GM06990 (cell line): ENCODE results near the gene PLXNA3.

ENCODE experiments used
- DNase-seq: peaks from one replicate; pipeline ENCODE4 v3.0.0-alpha.2; 2011; ENCODE audit not compliant: insufficient read length; ENCODE audit errors: extremely low read depth
- H3K27me3 ChIP-seq: replicated peaks from 2 replicates; pipeline ENCODE4 v1.6.0; 2011; ENCODE audit warnings: low read length; ENCODE audit not compliant: control insufficient read depth, insufficient read depth
- H3K36me3 ChIP-seq: 2 replicates; pipeline ENCODE4 v1.5.1; 2011; ENCODE audit warnings: low read length; ENCODE audit not compliant: control insufficient read depth, insufficient read depth
- H3K4me3 ChIP-seq: replicated peaks from 2 replicates; pipeline ENCODE4 v1.5.1; 2011; ENCODE audit warnings: low read depth, mild to moderate bottlenecking, control low read depth, low read length
- CTCF ChIP-seq: IDR thresholded peaks from 2 replicates; pipeline ENCODE4 v1.5.1; 2011; ENCODE audit warnings: low read length, control low read depth, mild to moderate bottlenecking, inconsistent platforms; ENCODE audit not compliant: insufficient read depth, poor library complexity, severe bottlenecking

Gene PLXNA3

GRCh38 chrX:154426916-154427770, 30.9 kb upstream of the PLXNA3 start:
- no peaks in the 10 kb centered on the region for H3K27me3 ChIP-seq
- H3K4me3 ChIP-seq = no peak overlapping the region
- H3K36me3 ChIP-seq = no peaks in the 10 kb centered on the region; the same call in 1 of the 2 replicates
- DNase-seq = no peak
- no peak for TF ChIP-seq CTCF

GRCh38 chrX:154428176-154429171, 29.6 kb upstream of the PLXNA3 start, which contains the start of gene ATP6AP1:
Gene ATP6AP1 (plus strand): TSS chrX:154428677. CDS start chrX:154428693, 16 bp downstream.
- DNase-seq = peak; percentile 92
- Histone ChIP-seq H3K36me3 (peaks cover 4% of the 10 kb centered on the region), H3K27me3 (no peaks in the 10 kb centered on the region), H3K4me3 (peak within 1 kb of the TSS; percentile 72)
- TF ChIP-seq CTCF = peak; percentile 17

- no peak for TF ChIP-seq CTCF
- Histone ChIP-seq H3K36me3 (peaks cover 4% of the 10 kb centered on the region), H3K27me3 (no peaks in the 10 kb centered on the region), H3K4me3 (peak overlapping the region; percentile 72)
- no peak for DNase-seq
Measured at GRCh38 chrX:154429711-154430110, 28.4 kb upstream of the PLXNA3 start.

GRCh38 chrX:154430479-154430878, 27.6 kb upstream of the PLXNA3 start:
- Histone ChIP-seq H3K4me3 (no peak overlapping the region), H3K36me3 (peaks cover 4% of the 10 kb centered on the region), H3K27me3 (no peaks in the 10 kb centered on the region)
- TF ChIP-seq CTCF = no peak
- no peak for DNase-seq

- TF ChIP-seq CTCF = no peak
- no peak overlapping the region for H3K4me3 ChIP-seq
- DNase-seq = no peak
- no peaks in the 10 kb centered on the region for H3K27me3 ChIP-seq
- peaks cover 6% of the 10 kb centered on the region for H3K36me3 ChIP-seq
Measured at GRCh38 chrX:154430916-154431315, 27.2 kb upstream of the PLXNA3 start.
